Liver (tissue), 9 donors: Measurements from ENCODE around the gene CHRD. TPM values are rescaled to one million over a fixed set of nuclear protein-coding genes. Genes with fewer than 3 reads are reported as not detected.

Source experiments
- DNase-seq: peaks from one replicate; pipeline ENCODE4 v3.0.0-alpha.2; 2017; ENCODE audit warnings: low spot score
- H3K27ac ChIP-seq, 2 donors: one replicate each; pipeline ENCODE4 v1.7.0; 2013; ENCODE audit warnings: inconsistent platforms in 2 of 2, low read length in 2 of 2, control low read depth in 1 of 2, low read depth in 1 of 2, mild to moderate bottlenecking in 1 of 2
- H3K27me3 ChIP-seq, 4 donors: one replicate each; pipeline versions ENCODE4 v1.6.1 to v1.7.0; 2013; ENCODE audit warnings: low read length in 3 of 4, inconsistent platforms in 1 of 4, mild to moderate bottlenecking in 1 of 4, moderate library complexity in 1 of 4; ENCODE audit not compliant: control insufficient read depth in 4 of 4, insufficient read depth in 4 of 4
- H3K36me3 ChIP-seq, 4 donors: one replicate each; pipeline versions ENCODE4 v1.6.1 to v1.7.0; 2013; ENCODE audit warnings: low read length in 3 of 4, mild to moderate bottlenecking in 3 of 4, low read depth in 1 of 4, moderate library complexity in 1 of 4; ENCODE audit not compliant: control insufficient read depth in 4 of 4, insufficient read depth in 3 of 4
- H3K4me1 ChIP-seq, 4 donors: one replicate each; pipeline versions ENCODE4 v1.6.1 to v1.7.0; 2013; ENCODE audit warnings: low read length in 3 of 4, mild to moderate bottlenecking in 3 of 4, moderate library complexity in 1 of 4; ENCODE audit not compliant: control insufficient read depth in 4 of 4, insufficient read depth in 4 of 4
- H3K4me3 ChIP-seq, 3 donors: one replicate each; pipeline versions ENCODE4 v1.6.1 to v1.7.0; 2013; ENCODE audit warnings: low read length in 3 of 3, control low read depth in 1 of 3, low read depth in 1 of 3, mild to moderate bottlenecking in 1 of 3
- H3K9ac ChIP-seq, 2 donors: one replicate each; pipeline ENCODE4 v1.7.0; 2013; ENCODE audit warnings: low read length in 2 of 2, mild to moderate bottlenecking in 2 of 2, moderate library complexity in 2 of 2, control low read depth in 1 of 2, low read depth in 1 of 2
- H3K9me3 ChIP-seq, 4 donors: one replicate each; pipeline versions ENCODE4 v1.6.1 to v1.7.0; 2013; ENCODE audit warnings: low read length in 3 of 4; ENCODE audit not compliant: control insufficient read depth in 4 of 4
- EGR1 ChIP-seq, 2 donors: IDR thresholded peaks; 2 replicates each; pipeline ENCODE4 v1.6.1; 2016 to 2018; ENCODE audit warnings: antibody characterized with exemption in 2 of 2, low read depth in 2 of 2
- FOXA1 ChIP-seq: IDR thresholded peaks from 2 replicates; pipeline ENCODE4 v1.6.1; 2016; ENCODE audit warnings: antibody characterized with exemption
- FOXA2 ChIP-seq: IDR thresholded peaks from 2 replicates; pipeline ENCODE4 v1.6.1; 2016; ENCODE audit warnings: antibody characterized with exemption
- GABPA ChIP-seq, 2 donors: IDR thresholded peaks in 1 of 2; conservative IDR thresholded peaks in 1 of 2; 2 replicates each; pipeline ENCODE4 v1.6.1; 2016; ENCODE audit warnings: antibody characterized with exemption in 2 of 2, mild to moderate bottlenecking in 1 of 2, moderate library complexity in 1 of 2
- HNF4A ChIP-seq, 2 donors: conservative IDR thresholded peaks; 2 replicates each; pipeline ENCODE4 v1.6.1; 2016; ENCODE audit warnings: antibody characterized with exemption in 2 of 2, mild to moderate bottlenecking in 2 of 2
- HNF4G ChIP-seq: IDR thresholded peaks from 2 replicates; pipeline ENCODE4 v1.6.1; 2016; ENCODE audit warnings: antibody characterized with exemption
- JUND ChIP-seq, 2 donors: IDR thresholded peaks; 2 replicates each; pipeline ENCODE4 v1.6.1; 2016; ENCODE audit warnings: antibody characterized with exemption in 2 of 2
- NR2F2 ChIP-seq: IDR thresholded peaks from 2 replicates; pipeline ENCODE4 v1.6.1; 2016; ENCODE audit warnings: antibody characterized with exemption
- RAD21 ChIP-seq, 2 donors: IDR thresholded peaks; 2 replicates each; pipeline ENCODE4 v1.6.1; 2016; ENCODE audit warnings: antibody characterized with exemption in 2 of 2, mild to moderate bottlenecking in 2 of 2
- RXRA ChIP-seq, 2 donors: IDR thresholded peaks; 2 replicates each; pipeline ENCODE4 v1.6.1; 2017 to 2018; ENCODE audit warnings: antibody characterized with exemption in 2 of 2, mild to moderate bottlenecking in 1 of 2
- SP1 ChIP-seq: IDR thresholded peaks from 2 replicates; pipeline ENCODE4 v1.6.1; 2018; ENCODE audit warnings: antibody characterized with exemption, mild to moderate bottlenecking
- TAF1 ChIP-seq: conservative IDR thresholded peaks from 2 replicates; pipeline ENCODE4 v1.6.1; 2016; ENCODE audit warnings: antibody characterized with exemption, mild to moderate bottlenecking
- YY1 ChIP-seq: IDR thresholded peaks from 2 replicates; pipeline ENCODE4 v1.6.1; 2016; ENCODE audit warnings: antibody characterized with exemption, mild to moderate bottlenecking
- WGBS: extraction: QIAGEN DNeasy Blood & Tissue Kit; methylation state at CpG from one replicate; pipeline ENCODE4 v1.1.7; 2013; 5-methylcytosine and 5-hydroxymethylcytosine counted together
- polyA plus RNA-seq, 2 donors: library from polyadenylated mRNA; stranded (reverse) in 1 of 2; unstranded in 1 of 2; fragments of 200-250 nt in 1 of 2; fragments of >200 nt in 1 of 2; fragmentation: Nextera tagmentation in 1 of 2; extraction: Ambion mirVana in 1 of 2; gene quantifications; one replicate each; pipeline versions ENCODE4 v1.2.1 to v1.2.3, GENCODE V29; 2013 to 2015
- total RNA-seq, 2 donors: library from RNA; depleted of rRNA; stranded (reverse); fragments of >200 nt; gene quantifications; one replicate each; pipeline ENCODE4 v1.2.3, GENCODE V29; 2014
- TF ChIP-seq, protein P1 (sequence below): IDR thresholded peaks from 2 replicates; pipeline ENCODE4 v1.6.1; 2016; ENCODE audit warnings: antibody characterized with exemption
- TF ChIP-seq, protein P2 (sequence below): IDR thresholded peaks from 2 replicates; pipeline ENCODE4 v1.6.1; 2016; ENCODE audit warnings: antibody characterized with exemption, mild to moderate bottlenecking
- TF ChIP-seq, protein P3 (sequence below): IDR thresholded peaks from 2 replicates; pipeline ENCODE4 v1.6.1; 2016; ENCODE audit warnings: antibody characterized with exemption
- TF ChIP-seq, protein P4 (sequence below): IDR thresholded peaks from 2 replicates; pipeline ENCODE4 v1.6.1; 2016; ENCODE audit warnings: antibody characterized with exemption
- TF ChIP-seq, protein P5 (sequence below): fragments of 150-350 bp; IDR thresholded peaks from 2 replicates; pipeline ENCODE4 v1.5.1; 2017; ENCODE audit warnings: improper control_type of control experiment, low read depth, low read length; ENCODE audit not compliant: missing input control
- donor health status: healthy.
- donor health status: healthy.
- donor health status: healthy.
- donor health status: healthy.
- donor health status: healthy.

CHRD gene
- total and polyA plus RNA-seq, 4 donors, result 9.2 to 66.4 (median 34.9) TPM

DNA sequence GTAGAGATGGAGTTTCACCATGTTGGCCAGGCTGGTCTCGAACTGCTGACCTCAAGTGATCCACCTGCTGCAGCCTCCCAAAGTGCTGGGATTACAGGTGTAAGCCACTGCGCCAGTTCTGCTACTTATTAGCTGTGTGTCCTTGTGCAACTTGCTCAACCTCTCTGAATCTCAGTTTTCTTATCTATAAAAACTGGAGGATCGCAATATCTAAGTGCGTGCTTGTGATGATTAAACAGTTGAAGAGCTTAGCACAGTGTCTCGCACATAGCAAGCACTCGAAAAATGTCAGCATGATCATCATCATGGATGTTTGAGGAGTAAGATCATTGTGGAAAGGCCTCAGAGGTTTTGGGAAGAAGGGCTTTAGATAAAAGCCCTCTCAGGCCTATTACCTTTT, 29.2 kb upstream of the CHRD start:
- Histone ChIP-seq H3K27ac (no peak overlapping the region), H3K27me3 (no peaks in the 10 kb centered on the region), H3K4me1 (peaks cover 8 to 17% (median 14%) of the 10 kb centered on the region in 4 donors), H3K4me3 (no peak overlapping the region), H3K9me3 (no peaks in the 10 kb centered on the region), H3K36me3 (peaks cover 0 to 2% (median 0%) of the 10 kb centered on the region in 4 donors), H3K9ac (no peak overlapping the region)
- TF ChIP-seq TAF1 (no peak), SP1 (no peak), GABPA (IDR thresholded peaks at IDR 0.05 in 1 of 2, conservative IDR thresholded peaks at IDR 0.05 in 1 of 2) (no peak), YY1 (no peak), JUND (IDR thresholded peaks at IDR 0.05) (no peak), HNF4A (conservative IDR thresholded peaks at IDR 0.05) (no peak), NR2F2 (no peak), EGR1 (IDR thresholded peaks at IDR 0.05; ENCODE audit: low read depth in 2 of 2) (no peak), HNF4G (no peak), RAD21 (IDR thresholded peaks at IDR 0.05) (no peak), FOXA2 (no peak), FOXA1 (no peak), RXRA (IDR thresholded peaks at IDR 0.05) (no peak)
- TF ChIP-seq, protein P1, sequence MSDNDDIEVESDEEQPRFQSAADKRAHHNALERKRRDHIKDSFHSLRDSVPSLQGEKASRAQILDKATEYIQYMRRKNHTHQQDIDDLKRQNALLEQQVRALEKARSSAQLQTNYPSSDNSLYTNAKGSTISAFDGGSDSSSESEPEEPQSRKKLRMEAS, result no peak
- TF ChIP-seq, protein P2, sequence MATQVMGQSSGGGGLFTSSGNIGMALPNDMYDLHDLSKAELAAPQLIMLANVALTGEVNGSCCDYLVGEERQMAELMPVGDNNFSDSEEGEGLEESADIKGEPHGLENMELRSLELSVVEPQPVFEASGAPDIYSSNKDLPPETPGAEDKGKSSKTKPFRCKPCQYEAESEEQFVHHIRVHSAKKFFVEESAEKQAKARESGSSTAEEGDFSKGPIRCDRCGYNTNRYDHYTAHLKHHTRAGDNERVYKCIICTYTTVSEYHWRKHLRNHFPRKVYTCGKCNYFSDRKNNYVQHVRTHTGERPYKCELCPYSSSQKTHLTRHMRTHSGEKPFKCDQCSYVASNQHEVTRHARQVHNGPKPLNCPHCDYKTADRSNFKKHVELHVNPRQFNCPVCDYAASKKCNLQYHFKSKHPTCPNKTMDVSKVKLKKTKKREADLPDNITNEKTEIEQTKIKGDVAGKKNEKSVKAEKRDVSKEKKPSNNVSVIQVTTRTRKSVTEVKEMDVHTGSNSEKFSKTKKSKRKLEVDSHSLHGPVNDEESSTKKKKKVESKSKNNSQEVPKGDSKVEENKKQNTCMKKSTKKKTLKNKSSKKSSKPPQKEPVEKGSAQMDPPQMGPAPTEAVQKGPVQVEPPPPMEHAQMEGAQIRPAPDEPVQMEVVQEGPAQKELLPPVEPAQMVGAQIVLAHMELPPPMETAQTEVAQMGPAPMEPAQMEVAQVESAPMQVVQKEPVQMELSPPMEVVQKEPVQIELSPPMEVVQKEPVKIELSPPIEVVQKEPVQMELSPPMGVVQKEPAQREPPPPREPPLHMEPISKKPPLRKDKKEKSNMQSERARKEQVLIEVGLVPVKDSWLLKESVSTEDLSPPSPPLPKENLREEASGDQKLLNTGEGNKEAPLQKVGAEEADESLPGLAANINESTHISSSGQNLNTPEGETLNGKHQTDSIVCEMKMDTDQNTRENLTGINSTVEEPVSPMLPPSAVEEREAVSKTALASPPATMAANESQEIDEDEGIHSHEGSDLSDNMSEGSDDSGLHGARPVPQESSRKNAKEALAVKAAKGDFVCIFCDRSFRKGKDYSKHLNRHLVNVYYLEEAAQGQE, result no peak
- TF ChIP-seq, protein P3, sequence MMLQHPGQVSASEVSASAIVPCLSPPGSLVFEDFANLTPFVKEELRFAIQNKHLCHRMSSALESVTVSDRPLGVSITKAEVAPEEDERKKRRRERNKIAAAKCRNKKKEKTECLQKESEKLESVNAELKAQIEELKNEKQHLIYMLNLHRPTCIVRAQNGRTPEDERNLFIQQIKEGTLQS, result no peak
- TF ChIP-seq, protein P4, sequence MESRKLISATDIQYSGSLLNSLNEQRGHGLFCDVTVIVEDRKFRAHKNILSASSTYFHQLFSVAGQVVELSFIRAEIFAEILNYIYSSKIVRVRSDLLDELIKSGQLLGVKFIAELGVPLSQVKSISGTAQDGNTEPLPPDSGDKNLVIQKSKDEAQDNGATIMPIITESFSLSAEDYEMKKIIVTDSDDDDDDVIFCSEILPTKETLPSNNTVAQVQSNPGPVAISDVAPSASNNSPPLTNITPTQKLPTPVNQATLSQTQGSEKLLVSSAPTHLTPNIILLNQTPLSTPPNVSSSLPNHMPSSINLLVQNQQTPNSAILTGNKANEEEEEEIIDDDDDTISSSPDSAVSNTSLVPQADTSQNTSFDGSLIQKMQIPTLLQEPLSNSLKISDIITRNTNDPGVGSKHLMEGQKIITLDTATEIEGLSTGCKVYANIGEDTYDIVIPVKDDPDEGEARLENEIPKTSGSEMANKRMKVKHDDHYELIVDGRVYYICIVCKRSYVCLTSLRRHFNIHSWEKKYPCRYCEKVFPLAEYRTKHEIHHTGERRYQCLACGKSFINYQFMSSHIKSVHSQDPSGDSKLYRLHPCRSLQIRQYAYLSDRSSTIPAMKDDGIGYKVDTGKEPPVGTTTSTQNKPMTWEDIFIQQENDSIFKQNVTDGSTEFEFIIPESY, result no peak
- TF ChIP-seq, protein P5, sequence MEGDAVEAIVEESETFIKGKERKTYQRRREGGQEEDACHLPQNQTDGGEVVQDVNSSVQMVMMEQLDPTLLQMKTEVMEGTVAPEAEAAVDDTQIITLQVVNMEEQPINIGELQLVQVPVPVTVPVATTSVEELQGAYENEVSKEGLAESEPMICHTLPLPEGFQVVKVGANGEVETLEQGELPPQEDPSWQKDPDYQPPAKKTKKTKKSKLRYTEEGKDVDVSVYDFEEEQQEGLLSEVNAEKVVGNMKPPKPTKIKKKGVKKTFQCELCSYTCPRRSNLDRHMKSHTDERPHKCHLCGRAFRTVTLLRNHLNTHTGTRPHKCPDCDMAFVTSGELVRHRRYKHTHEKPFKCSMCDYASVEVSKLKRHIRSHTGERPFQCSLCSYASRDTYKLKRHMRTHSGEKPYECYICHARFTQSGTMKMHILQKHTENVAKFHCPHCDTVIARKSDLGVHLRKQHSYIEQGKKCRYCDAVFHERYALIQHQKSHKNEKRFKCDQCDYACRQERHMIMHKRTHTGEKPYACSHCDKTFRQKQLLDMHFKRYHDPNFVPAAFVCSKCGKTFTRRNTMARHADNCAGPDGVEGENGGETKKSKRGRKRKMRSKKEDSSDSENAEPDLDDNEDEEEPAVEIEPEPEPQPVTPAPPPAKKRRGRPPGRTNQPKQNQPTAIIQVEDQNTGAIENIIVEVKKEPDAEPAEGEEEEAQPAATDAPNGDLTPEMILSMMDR, result no peak
- WGBS, result 99% methylated on average over 6 of the region's 6 CpGs
- no peak for DNase-seq
